Mononuclear cell (primary cell): ENCODE results near the gene MLN. TPM values are rescaled to one million over a fixed set of nuclear protein-coding genes. Genes with fewer than 3 reads are reported as not detected.

Source experiments
- H3K27me3 ChIP-seq: 2 replicates; pipeline ENCODE4 v1.6.0; 2011; ENCODE audit warnings: low read length, control low read depth; ENCODE audit not compliant: insufficient read depth
- H3K4me1 ChIP-seq: 2 replicates; pipeline ENCODE4 v1.5.1; 2011; ENCODE audit warnings: mild to moderate bottlenecking, low read length, control low read depth; ENCODE audit not compliant: insufficient read depth
- H3K4me3 ChIP-seq: 2 replicates; pipeline ENCODE4 v1.5.1; 2011; ENCODE audit warnings: mild to moderate bottlenecking, low read length, moderate library complexity
- H3K9me3 ChIP-seq: 2 replicates; pipeline ENCODE4 v1.5.1; 2011; ENCODE audit warnings: low read depth, mild to moderate bottlenecking, control low read depth, low read length
- total RNA-seq: library from RNA; depleted of rRNA; stranded (reverse); fragments of >200 nt; gene quantifications from one replicate; pipeline ENCODE4 v1.2.3, GENCODE V29; 2012

Gene MLN
- total RNA-seq, 1 donor: not detected

DNA sequence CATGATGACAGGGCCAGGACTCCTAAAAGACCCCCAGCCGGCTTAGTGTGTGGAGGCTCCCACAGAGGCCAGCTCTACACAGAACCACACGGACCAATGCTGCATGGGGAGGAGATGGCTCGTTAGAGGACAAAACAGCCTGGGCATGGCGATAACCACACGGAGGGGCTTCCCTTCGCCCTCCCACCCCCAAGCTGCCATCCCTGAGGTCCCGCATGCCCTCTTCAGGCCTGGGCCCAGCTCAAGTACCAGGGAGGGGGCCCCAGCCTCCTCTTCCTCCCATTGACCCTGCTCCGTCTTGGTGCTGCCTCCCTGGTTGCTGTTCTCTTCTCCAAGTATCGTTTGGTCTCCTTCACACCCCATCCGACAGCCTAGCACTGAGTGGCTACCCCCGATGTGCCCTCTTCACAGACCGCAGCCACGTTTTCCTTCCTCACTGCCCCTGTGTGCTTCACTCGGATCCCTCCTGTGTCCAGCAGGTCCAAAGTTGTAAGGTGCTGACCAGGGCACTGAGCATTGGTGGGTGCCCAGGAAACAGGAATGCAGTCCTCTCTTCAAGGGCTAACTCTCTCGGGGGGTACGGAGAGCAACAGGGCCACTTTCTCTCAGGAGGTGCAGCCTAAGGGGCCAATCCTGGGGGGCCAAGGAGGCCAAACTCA is 9.6 kb upstream of the MLN start:
- peaks cover 32% of the 10 kb centered on the region for H3K27me3 ChIP-seq
- no peak overlapping the region for H3K4me3 ChIP-seq
- H3K9me3 ChIP-seq: no peaks in the 10 kb centered on the region
- H3K4me1 ChIP-seq: no peaks in the 10 kb centered on the region

DNA sequence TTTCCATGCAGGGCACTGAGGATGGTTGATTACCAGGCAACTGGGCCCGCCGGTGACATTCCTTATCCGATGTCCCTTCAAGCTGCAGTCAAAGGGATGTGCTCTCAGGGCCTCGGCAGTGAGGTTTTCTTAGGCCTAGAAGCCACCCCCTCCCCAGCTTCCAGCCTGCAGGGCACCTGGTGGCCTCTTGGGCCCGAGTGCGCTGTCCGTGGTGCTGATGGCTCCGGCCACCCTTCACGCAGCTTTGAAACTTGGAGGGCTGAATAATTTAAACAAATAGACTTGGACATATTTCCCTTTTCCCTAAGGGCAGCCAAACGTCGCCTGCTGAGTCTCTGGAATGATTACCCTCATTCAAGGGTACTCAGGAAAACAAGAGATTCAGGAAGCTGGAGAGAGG is 8.9 kb upstream of the MLN start:
- Histone ChIP-seq H3K27me3 (peaks cover 34% of the 10 kb centered on the region), H3K4me1 (peaks cover 6% of the 10 kb centered on the region), H3K9me3 (no peaks in the 10 kb centered on the region), H3K4me3 (no peak overlapping the region)

DNA sequence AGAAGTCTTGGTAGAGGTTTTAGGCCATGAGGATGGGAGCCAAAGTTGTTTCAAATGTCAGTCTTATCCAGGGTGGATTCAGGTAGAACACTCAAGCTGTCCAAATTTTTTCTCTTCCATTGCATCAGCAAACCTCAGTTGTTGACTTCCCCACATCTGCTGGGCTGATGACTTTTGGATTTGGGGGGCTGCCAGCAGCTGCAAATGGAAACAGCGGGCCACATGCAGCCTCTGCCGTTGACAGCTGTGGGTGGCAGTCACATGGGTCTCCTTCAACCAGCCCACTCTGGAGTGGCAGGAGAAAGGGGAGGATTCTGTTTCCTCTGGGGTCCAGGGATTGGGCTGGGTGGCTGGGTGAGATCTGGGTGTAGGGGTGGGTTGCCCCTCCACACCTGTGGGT is 5.8 kb upstream of the MLN start:
- no peaks in the 10 kb centered on the region for H3K9me3 ChIP-seq
- H3K4me3 ChIP-seq: no peak overlapping the region
- peaks cover 30% of the 10 kb centered on the region for H3K27me3 ChIP-seq
- H3K4me1 ChIP-seq: peaks cover 11% of the 10 kb centered on the region

DNA sequence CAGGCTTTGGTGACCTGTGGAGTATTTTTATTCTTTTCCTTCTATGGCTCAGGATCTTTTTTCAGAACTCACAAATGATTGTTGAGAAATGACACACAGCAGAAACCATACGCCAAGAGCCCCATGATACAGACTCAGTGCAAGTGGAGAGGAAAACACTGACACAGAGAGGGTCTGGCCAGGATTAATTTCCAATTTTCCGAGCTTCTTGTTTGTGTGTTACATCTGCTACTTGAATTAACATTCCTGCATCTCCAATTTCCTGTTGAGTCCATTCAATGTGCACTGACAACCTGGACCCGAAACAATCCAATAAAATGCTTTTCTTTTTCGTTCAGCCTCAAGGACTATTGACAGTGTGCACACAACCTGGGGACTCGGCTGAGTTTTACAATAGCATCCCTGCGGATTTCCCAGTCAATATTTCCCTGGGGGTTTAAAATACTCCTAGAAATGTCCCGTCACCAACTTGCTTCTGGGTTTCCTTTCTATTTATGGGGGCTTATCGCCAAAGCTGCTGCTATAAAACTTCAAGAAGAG is 4.9 kb upstream of the MLN start:
- Histone ChIP-seq H3K4me1 (peaks cover 11% of the 10 kb centered on the region), H3K27me3 (peaks cover 30% of the 10 kb centered on the region), H3K4me3 (no peak overlapping the region), H3K9me3 (no peaks in the 10 kb centered on the region)

DNA sequence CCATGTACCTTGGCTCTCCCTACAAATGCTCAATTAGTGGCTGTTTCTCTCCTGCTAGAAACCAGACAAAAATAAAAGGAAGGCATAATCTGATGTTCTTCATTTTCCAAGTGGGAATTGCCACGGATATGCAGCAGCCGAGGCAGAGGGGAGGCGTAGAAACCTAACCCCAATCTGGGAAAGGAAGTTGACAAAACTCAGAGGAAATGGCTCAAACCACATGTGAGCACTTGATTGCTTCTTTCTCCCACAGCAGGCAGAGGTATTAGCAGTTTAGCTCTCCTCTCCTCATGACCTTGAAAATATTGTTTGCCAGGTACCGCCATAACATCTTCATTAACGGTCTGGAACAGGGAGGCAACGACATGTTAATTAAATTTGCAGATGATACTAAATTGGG is 3.8 kb upstream of the MLN start:
- H3K27me3 ChIP-seq: peaks cover 30% of the 10 kb centered on the region
- H3K9me3 ChIP-seq: no peaks in the 10 kb centered on the region
- H3K4me1 ChIP-seq: peaks cover 11% of the 10 kb centered on the region
- no peak overlapping the region for H3K4me3 ChIP-seq

DNA sequence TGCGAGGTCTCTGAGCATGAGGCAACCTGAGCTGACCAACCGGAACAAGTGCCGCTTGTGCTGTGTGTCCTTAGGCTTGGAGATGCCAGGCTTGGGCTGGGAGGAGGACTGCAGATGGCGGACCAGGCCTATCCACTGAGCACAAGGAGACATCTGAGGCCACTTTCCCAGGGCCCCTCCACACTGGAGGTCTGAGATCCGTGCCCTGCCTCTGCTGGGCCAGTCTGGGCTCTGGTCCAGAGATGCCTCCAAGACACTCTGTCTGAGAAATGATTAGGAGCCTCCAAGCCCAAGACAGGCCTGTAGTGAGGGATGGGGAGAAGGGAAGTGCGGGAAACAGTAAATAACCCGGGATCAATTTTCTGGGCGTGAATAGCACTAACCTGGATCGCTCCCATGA is 3.0 kb upstream of the MLN start:
- Histone ChIP-seq H3K9me3 (no peaks in the 10 kb centered on the region), H3K27me3 (peaks cover 23% of the 10 kb centered on the region), H3K4me1 (peaks cover 11% of the 10 kb centered on the region), H3K4me3 (no peak overlapping the region)

DNA sequence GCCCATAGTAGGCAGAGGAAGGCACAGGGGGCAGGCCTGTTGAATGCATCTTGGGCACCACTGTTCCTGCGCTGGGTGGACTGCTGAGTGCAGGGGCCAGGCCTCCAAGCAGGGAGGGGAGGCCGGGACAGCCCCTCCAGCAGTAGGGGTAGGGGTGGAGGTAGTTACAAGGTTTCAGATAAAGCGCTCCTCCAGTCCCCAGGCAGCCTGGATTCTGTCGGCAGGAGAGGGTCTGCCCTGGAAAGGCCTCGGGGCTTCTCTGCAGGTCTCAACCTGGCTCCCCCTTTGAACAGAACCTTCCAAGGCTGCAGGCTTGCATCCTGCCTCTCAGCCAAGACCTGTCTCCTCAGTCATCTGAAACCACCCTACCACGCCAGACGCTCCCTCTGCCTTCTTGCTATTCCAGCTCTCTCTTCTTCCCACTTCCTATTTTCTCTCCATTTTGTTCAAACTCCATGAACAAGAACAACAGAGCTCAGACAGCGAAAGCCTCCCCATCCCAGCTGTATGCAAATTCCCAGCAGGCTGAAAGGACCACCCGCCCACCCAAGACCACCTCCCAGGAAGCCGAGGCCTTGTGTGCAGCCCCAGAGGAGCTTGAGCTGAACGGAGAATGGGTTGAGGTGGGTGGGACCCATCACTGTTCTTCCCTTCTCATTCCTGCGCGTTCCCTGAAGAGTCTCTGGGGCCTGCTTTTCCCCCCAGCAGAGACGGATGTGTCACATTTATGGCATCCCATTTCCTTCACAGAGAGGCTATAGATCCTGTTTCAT is 1.4 kb downstream of the MLN start:
- Histone ChIP-seq H3K27me3 (no peaks in the 10 kb centered on the region), H3K4me1 (peaks cover 2% of the 10 kb centered on the region), H3K4me3 (no peak overlapping the region), H3K9me3 (no peaks in the 10 kb centered on the region)

DNA sequence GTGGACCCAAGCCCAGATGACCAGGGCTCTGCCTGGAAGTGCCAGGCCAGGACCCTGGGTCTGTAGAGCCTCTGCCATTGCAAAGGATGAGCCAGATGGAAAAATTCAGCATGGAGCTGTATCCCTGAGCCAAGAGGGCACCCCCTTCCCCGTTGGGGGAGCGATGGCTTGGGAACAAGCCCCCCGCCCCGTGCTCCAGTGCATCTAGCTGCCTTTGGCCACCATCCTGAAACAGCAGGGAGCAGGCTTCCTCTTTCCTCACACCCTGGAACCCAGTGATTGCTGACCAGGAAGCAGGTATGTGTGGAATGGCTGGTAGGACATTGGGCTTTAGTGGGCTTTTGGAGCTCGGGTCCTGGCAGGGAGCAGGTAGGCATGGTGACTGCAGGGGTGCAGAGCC is 2.2 kb downstream of the MLN start:
- Histone ChIP-seq H3K27me3 (no peaks in the 10 kb centered on the region), H3K4me1 (no peaks in the 10 kb centered on the region), H3K9me3 (no peaks in the 10 kb centered on the region), H3K4me3 (no peak overlapping the region)

DNA sequence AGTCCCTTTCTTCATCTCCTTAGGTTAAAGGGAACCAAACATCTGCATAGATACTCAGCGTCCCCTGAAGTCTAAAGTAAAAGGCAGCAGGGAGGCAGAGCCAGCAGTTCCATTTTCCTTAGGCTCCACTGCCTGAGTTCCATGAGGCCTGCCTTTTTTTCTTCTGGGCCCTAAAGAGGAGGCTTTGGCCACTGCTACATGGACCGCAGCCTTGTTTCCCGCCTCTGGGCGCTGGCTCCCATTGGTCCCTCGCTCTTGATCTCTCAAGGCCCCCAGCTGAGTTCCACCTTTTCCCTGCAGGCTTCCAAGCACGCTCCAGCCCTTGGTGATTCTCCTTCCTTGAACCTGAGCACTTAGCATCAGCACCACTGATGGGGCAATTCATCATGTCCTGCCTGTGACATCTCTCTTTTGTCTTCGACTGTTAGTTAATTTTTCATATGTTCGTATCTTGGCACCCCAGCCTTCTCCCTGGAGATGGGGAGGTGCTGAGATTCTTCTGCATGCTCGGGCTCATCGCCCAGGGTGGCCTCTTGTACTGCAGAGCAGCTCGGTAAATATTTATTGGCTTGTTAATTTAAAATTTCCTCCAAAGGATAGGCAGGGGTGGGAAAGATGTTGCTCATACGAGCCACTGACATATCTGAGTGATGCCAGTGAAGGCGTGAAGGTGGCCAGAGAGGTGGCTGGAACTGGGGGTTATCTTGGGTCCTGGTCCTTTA is 3.4 kb downstream of the MLN start:
- H3K27me3 ChIP-seq: no peaks in the 10 kb centered on the region
- H3K4me3 ChIP-seq: no peak overlapping the region
- no peaks in the 10 kb centered on the region for H3K4me1 ChIP-seq
- no peaks in the 10 kb centered on the region for H3K9me3 ChIP-seq

DNA sequence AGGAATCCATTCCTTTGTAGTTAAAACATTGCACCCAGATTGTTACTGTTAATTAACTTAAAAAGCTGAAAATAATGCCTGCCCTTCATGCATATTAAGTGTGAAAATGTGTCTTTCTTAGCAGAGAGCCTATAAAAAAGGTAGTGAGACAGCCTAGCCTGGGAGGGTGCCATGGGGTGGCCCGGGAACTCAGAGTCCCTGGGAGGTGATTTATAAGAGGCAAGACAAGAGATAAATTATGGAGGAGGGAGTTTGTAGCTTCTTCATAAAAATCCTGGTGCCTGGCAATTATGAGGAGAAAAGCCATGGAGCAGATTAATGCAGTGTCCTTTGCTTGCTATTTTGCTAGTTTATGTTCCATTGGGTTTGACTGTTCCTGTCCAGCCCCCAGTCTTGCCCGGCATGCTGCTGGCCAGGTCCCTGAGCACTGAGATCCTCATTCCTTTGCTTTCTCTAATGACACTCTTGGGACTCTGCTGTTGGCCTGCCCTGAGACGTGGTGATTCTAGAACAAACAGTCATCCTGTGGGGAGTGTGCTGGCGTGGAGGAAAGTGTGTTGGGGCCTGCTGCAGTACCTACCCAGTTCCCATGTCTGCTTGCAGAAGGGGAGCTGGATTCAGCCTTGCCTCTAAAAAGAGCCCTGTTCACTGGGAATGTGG is 4.2 kb downstream of the MLN start:
- Histone ChIP-seq H3K4me1 (no peaks in the 10 kb centered on the region), H3K4me3 (no peak overlapping the region), H3K9me3 (no peaks in the 10 kb centered on the region), H3K27me3 (no peaks in the 10 kb centered on the region)

DNA sequence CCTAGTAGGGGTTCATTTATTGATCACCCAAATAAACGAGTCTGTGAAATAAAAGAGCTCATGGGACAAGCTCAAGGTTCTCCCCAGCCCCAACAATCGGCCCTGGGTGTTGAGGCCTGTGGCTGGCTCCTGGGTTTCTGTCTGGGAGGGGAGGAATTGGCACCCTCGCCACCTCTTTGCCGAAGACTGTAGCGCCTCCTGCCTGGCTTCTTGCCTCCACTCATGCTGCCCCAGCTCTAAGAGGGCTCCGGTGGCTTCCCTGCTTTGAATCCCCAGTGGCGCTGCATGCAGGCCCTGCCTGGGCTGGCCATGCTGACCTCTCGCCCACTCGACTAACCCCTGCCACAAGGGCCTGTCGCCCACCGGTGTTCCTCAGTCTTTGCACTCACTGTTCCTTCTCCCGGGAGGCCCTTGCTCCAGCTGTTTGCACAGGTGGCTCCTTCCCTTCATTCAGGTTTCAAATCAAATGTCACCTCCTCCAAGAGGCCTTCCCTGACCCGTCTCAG is 5.4 kb downstream of the MLN start:
- H3K27me3 ChIP-seq: no peaks in the 10 kb centered on the region
- no peak overlapping the region for H3K4me3 ChIP-seq
- H3K4me1 ChIP-seq: no peaks in the 10 kb centered on the region
- H3K9me3 ChIP-seq: no peaks in the 10 kb centered on the region

DNA sequence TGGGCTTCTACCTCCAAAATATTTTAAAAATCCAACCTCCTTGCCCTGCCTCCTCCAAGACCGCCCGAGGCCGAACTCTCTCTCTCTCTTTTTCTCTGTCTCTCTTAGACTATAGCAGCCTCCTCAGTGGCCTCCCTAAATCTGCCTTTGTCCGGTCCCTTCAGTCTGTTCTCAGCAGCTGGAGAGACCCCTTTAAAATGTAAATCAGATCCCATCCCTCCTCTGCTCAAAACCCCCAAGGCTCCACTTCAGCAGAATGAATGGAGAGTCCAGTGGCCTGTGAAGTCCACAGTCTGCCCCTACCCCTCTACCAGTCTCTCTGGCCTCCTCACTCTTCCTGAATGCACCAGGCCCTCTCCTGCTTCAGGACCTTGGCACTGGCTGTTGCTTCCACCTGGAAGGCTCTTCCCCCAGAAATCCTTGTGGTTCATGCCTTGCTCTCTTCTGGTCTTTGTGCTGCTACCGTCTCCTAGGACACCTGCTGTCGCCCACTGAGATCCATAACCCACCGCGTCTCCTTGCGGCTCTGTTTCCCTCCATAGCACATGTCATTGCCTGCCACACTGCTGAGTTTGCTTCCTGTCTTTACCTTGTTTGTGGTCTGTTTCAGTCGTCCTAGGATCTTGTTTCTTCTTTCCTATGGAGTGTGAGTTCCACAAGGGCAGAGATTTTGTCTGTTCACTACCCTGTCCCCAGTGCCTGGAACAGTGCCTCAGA is 6.0 kb downstream of the MLN start:
- Histone ChIP-seq H3K27me3 (no peaks in the 10 kb centered on the region), H3K4me3 (no peak overlapping the region), H3K4me1 (no peaks in the 10 kb centered on the region), H3K9me3 (no peaks in the 10 kb centered on the region)

DNA sequence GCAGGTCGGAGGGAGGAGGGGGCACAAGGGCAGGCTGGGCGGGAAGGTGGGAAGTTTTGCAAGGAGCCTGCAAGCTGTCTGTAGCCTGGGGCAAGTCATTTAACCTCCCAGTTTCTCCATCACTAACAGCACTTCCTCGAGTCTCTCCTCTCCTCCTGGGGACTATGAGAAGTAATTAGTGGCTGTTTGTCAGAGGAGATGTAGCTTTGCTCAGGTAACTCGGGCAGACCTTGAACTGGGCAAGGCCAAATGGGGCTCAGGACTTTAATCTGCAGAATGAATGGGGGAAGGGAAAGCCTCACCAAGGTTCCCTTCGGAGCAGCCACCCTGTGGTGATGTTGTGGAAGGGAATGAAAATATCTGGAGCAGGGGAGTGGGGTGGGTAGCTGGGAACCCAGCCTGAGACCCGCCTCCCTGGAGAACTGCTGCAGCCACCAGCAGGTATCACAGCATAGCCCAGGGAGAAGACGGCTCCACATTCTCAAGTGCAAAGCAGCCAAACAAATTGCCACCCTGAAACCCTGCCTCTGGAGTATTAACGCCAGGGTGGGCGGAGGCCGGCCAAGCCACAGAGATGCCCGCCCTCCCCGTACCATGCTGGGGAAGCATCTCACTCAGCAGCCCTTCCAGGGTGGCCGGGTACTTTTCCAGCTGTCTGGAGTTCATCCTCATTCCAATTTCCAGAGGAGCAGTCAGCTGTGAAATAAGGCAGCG is 8.7 kb downstream of the MLN start:
- Histone ChIP-seq H3K4me1 (no peaks in the 10 kb centered on the region), H3K4me3 (no peak overlapping the region), H3K27me3 (no peaks in the 10 kb centered on the region), H3K9me3 (no peaks in the 10 kb centered on the region)

DNA sequence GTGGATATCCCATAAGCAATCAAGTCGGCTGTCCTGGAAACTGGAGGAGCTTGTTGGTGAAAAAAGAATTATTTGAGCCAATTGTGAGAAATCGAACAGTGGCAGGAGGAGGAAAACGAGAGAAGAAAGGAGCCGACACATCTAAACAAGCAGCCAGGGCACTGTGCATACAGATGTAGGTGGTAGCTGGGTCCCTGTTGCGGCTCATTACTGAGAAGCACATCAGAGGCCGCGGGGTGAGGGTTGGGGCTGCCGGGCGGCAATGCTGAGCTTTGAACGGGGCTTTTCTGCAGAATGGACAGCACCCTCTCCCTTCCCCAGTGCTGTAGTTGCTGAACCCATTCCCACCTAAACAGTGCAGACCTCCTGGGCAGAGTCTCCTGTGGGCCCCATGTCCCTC is 10.8 kb downstream of the MLN start:
- Histone ChIP-seq H3K27me3 (no peaks in the 10 kb centered on the region), H3K4me1 (peaks cover 8% of the 10 kb centered on the region), H3K4me3 (no peak overlapping the region), H3K9me3 (no peaks in the 10 kb centered on the region)
